Neural cell (in vitro differentiated cells): ENCODE measurements around the gene SLC5A9. TPM values are rescaled to one million over a fixed set of nuclear protein-coding genes. Genes with fewer than 3 reads are reported as not detected.

Experiments
- H2AFZ ChIP-seq: fragments of 200-600, 300-800 bp; sonication (generic), shearing (Covaris generic); 2 replicates; pipeline ENCODE4 v1.6.0; 2014; ENCODE audit warnings: low read depth, mild to moderate bottlenecking, antibody characterized with exemption, low read length, moderate library complexity
- H3F3A ChIP-seq: fragments of 200-600 bp; shearing (Covaris generic); 2 replicates; pipeline ENCODE4 v1.6.1; 2016; ENCODE audit warnings: mild to moderate bottlenecking, moderate library complexity, mixed read lengths, antibody characterized with exemption, low read length; ENCODE audit not compliant: insufficient read depth, poor library complexity, severe bottlenecking
- H3K27ac ChIP-seq: fragments of 200-600, 300-800 bp; sonication (generic), shearing (Covaris generic); 2 replicates; pipeline ENCODE4 v1.5.1; 2014; ENCODE audit warnings: mild to moderate bottlenecking, low read length, moderate library complexity
- H3K27me3 ChIP-seq: fragments of 300-800, 200-600 bp; sonication (generic), shearing (Covaris generic); 2 replicates; pipeline ENCODE4 v1.6.0; 2014; ENCODE audit warnings: mild to moderate bottlenecking, low read depth, low read length, moderate library complexity; ENCODE audit not compliant: insufficient read depth
- H3K36me3 ChIP-seq: fragments of 300-800, 200-600 bp; sonication (generic), shearing (Covaris generic); 2 replicates; pipeline ENCODE4 v1.5.1; 2014; ENCODE audit warnings: mild to moderate bottlenecking, antibody characterized with exemption, low read length, moderate library complexity; ENCODE audit not compliant: insufficient read depth
- H3K4me2 ChIP-seq: fragments of 300-800, 200-600 bp; sonication (generic), shearing (Covaris generic); 2 replicates; pipeline ENCODE4 v1.6.0; 2014; ENCODE audit warnings: mild to moderate bottlenecking, low read length
- H3K4me3 ChIP-seq: fragments of 300-800, 200-600 bp; sonication (generic), shearing (Covaris generic); 2 replicates; pipeline ENCODE4 v1.5.1; 2014; ENCODE audit warnings: mild to moderate bottlenecking, low read length, moderate library complexity
- H3K79me2 ChIP-seq: fragments of 200-600 bp; shearing (Covaris generic); replicated peaks from 2 replicates; pipeline ENCODE4 v1.6.0; 2014; ENCODE audit warnings: mild to moderate bottlenecking, low read length, moderate library complexity; ENCODE audit not compliant: insufficient read depth
- H3K9ac ChIP-seq: fragments of 300-800, 200-600 bp; sonication (generic), shearing (Covaris generic); 2 replicates; pipeline ENCODE4 v1.6.1; 2016; ENCODE audit warnings: mild to moderate bottlenecking, low read length, mixed read lengths
- H3K9me2 ChIP-seq: fragments of 200-600 bp; shearing (Covaris generic); 2 replicates; pipeline ENCODE4 v1.6.1; 2016; ENCODE audit warnings: mild to moderate bottlenecking, low read length, mixed read lengths; ENCODE audit not compliant: insufficient read depth
- H3K9me3 ChIP-seq: fragments of 200-600, 300-800 bp; sonication (generic), shearing (Covaris generic); 2 replicates; pipeline ENCODE4 v1.6.1; 2016; ENCODE audit warnings: mild to moderate bottlenecking, mixed run types, low read length, moderate library complexity, mixed read lengths
- H4K20me1 ChIP-seq: fragments of 200-600 bp; shearing (Covaris generic); 2 replicates; pipeline ENCODE4 v1.6.1; 2016; ENCODE audit warnings: mild to moderate bottlenecking, mixed run types; ENCODE audit not compliant: insufficient read depth
- EP300 ChIP-seq: fragments of 450-650 bp; conservative IDR thresholded peaks from 2 replicates; pipeline ENCODE4 v1.6.1; 2014; ENCODE audit warnings: antibody characterized with exemption, mild to moderate bottlenecking, moderate library complexity; ENCODE audit not compliant: poor library complexity, severe bottlenecking
- EZH2 ChIP-seq: fragments of 200-600, 300-800 bp; shearing (Covaris generic), sonication (generic); IDR thresholded peaks from 2 replicates; pipeline ENCODE4 v1.6.1; 2014; ENCODE audit warnings: antibody characterized with exemption, low read length, borderline replicate concordance, mild to moderate bottlenecking; ENCODE audit not compliant: insufficient read depth, poor library complexity, severe bottlenecking
- MXI1 ChIP-seq: fragments of 450-650 bp; conservative IDR thresholded peaks from 2 replicates; pipeline ENCODE4 v1.6.1; 2014; ENCODE audit warnings: antibody characterized with exemption, mild to moderate bottlenecking; ENCODE audit not compliant: poor library complexity, severe bottlenecking
- POLR2AphosphoS5 ChIP-seq: IDR thresholded peaks from 2 replicates; pipeline ENCODE4 v1.6.1; 2012
- RAD21 ChIP-seq: fragments of 450-650 bp; conservative IDR thresholded peaks from 2 replicates; pipeline ENCODE4 v1.6.1; 2014; ENCODE audit warnings: antibody characterized with exemption, mild to moderate bottlenecking, moderate library complexity
- REST ChIP-seq: IDR thresholded peaks from 2 replicates; pipeline ENCODE4 v1.6.1; 2012; ENCODE audit warnings: borderline replicate concordance
- SMC3 ChIP-seq: fragments of 450-650 bp; conservative IDR thresholded peaks from 2 replicates; pipeline ENCODE4 v1.6.1; 2014; ENCODE audit warnings: antibody characterized with exemption, mild to moderate bottlenecking, moderate library complexity; ENCODE audit not compliant: poor library complexity
- TAF1 ChIP-seq: IDR thresholded peaks from 2 replicates; pipeline ENCODE4 v1.6.1; 2012; ENCODE audit warnings: low read depth
- polyA minus RNA-seq: library from RNA; depleted of rRNA, polyadenylated mRNA; stranded (reverse); fragments of >200 nt; gene quantifications from 2 replicates; pipeline ENCODE4 v1.2.3, GENCODE V29; 2014
- polyA plus RNA-seq: library from polyadenylated mRNA; depleted of rRNA; stranded (reverse); fragments of >200 nt; gene quantifications from 2 replicates; pipeline ENCODE4 v1.2.3, GENCODE V29; 2014
- TF ChIP-seq, protein P1 (sequence below): fragments of 450-650 bp; IDR thresholded peaks from 2 replicates; pipeline ENCODE4 v1.5.1; 2014; ENCODE audit warnings: antibody characterized with exemption, mild to moderate bottlenecking, moderate library complexity; ENCODE audit not compliant: poor library complexity, severe bottlenecking

Gene SLC5A9
- polyA plus RNA-seq (0.32 TPM in 1 of 2 replicates, not detected in the other), polyA minus RNA-seq (not detected in 2 replicates)

DNA sequence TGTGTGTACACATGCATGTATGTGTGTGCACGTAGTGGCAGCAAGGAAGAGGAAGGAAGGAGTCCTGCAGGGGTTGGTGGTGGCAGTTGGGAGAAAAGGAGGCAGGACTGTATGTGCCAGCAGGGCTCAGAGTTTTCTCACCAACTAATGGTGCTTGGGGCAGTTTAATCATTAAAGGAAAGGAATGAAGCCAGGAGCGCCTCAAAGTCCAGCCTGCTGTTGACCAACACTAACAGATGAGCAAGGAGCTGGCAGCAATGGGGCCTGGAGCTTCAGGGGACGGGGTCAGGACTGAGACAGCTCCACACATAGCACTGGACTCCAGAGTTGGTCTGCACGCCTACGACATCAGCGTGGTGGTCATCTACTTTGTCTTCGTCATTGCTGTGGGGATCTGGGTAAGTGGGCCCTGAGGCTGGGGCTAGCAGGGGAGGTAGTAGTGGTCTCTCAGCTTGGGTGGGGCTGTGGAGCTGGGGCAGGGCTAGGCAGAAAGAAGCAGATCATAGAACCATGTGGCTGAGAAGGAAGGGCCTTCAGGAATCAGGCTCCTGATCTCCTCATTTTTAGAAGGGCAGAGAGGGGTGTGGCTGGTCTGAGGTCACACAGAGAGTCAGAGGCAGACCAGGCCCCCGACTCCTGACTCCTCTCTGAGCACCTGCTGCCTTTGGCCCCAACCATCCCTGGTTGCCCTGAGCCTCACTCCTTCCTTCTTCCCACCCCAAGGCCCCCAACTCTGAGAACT, at the start of gene SLC5A9:
Gene SLC5A9 (plus strand): TSS at position 216 of the 742 bp plus-strand sequence. CDS start 21 bp downstream, at position 237.
- H3K27me3 ChIP-seq, result no peaks in the 10 kb centered on the region

DNA sequence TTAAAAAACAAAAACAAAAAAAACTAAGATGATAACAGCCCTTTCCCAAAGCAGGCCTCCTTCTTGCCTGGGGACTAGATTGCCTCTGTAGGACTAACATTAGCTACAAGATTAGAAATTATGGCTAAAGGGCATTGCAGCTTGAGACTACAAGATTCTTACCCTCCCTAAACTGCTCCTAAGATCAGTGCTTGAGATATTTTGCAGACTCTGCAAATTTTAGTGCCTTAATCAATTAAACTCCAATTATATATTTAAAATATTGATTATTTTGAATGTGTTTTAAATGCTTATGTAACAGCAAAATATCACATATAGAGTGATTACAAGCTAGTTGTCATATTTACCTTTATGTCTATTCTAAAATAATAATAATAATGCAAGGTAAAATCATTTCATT, 47.4 kb upstream of the SLC5A9 start:
- Histone ChIP-seq H2AFZ (no peak overlapping the region), H3K4me3 (no peak overlapping the region), H3K4me2 (no peak overlapping the region), H3K9me2 (no peaks in the 10 kb centered on the region), H4K20me1 (no peaks in the 10 kb centered on the region), H3K27me3 (no peaks in the 10 kb centered on the region), H3K36me3 (no peaks in the 10 kb centered on the region), H3F3A (no peaks in the 10 kb centered on the region), H3K9me3 (no peaks in the 10 kb centered on the region), H3K27ac (no peak overlapping the region), H3K9ac (no peak overlapping the region), H3K79me2 (no peaks in the 10 kb centered on the region)
- TF ChIP-seq EZH2, result no peak
- TF ChIP-seq, protein P1, sequence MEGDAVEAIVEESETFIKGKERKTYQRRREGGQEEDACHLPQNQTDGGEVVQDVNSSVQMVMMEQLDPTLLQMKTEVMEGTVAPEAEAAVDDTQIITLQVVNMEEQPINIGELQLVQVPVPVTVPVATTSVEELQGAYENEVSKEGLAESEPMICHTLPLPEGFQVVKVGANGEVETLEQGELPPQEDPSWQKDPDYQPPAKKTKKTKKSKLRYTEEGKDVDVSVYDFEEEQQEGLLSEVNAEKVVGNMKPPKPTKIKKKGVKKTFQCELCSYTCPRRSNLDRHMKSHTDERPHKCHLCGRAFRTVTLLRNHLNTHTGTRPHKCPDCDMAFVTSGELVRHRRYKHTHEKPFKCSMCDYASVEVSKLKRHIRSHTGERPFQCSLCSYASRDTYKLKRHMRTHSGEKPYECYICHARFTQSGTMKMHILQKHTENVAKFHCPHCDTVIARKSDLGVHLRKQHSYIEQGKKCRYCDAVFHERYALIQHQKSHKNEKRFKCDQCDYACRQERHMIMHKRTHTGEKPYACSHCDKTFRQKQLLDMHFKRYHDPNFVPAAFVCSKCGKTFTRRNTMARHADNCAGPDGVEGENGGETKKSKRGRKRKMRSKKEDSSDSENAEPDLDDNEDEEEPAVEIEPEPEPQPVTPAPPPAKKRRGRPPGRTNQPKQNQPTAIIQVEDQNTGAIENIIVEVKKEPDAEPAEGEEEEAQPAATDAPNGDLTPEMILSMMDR, result no peak
- TF ChIP-seq TAF1, result no peak
- TF ChIP-seq EP300, result no peak
- TF ChIP-seq SMC3, result no peak
- no peak for TF ChIP-seq RAD21
- TF ChIP-seq MXI1, result no peak
- no peak for TF ChIP-seq POLR2AphosphoS5

More for the DNA sequence above, at the start of gene SLC5A9:
- no peak within 1 kb of the TSS for H2AFZ ChIP-seq
- no peaks in the 10 kb centered on the region for H3K9me3 ChIP-seq
- H3K9ac ChIP-seq, result no peak within 1 kb of the TSS
- H3K9me2 ChIP-seq, result no peaks in the 10 kb centered on the region
- H3K4me3 ChIP-seq, result no peak within 1 kb of the TSS
- H3F3A ChIP-seq, result no peaks in the 10 kb centered on the region
- no peak within 1 kb of the TSS for H3K27ac ChIP-seq
- TF ChIP-seq RAD21, result no peak
- TF ChIP-seq, protein P1, result no peak
- TF ChIP-seq POLR2AphosphoS5, result no peak
- TF ChIP-seq EZH2, result no peak
- TF ChIP-seq REST, result no peak
- TF ChIP-seq TAF1, result no peak
- TF ChIP-seq EP300, result no peak
- TF ChIP-seq MXI1, result no peak
- no peak for TF ChIP-seq SMC3
- no peaks in the 10 kb centered on the region for H3K36me3 ChIP-seq
- H3K4me2 ChIP-seq, result no peak within 1 kb of the TSS
- no peaks in the 10 kb centered on the region for H3K79me2 ChIP-seq
- no peaks in the 10 kb centered on the region for H4K20me1 ChIP-seq
